GM21786 (cell line): Measurements from ENCODE around the gene TIMD4.
A peak's percentile ranks its signal among the peaks of the same experiment; 100 is the strongest.

Source experiments
- ATAC-seq: cut with Tn5 transposase; IDR thresholded peaks from one replicate; pipeline ENCODE4 v1.9.1; 2021; ENCODE audit not compliant: unreplicated experiment

The TIMD4 gene

DNA sequence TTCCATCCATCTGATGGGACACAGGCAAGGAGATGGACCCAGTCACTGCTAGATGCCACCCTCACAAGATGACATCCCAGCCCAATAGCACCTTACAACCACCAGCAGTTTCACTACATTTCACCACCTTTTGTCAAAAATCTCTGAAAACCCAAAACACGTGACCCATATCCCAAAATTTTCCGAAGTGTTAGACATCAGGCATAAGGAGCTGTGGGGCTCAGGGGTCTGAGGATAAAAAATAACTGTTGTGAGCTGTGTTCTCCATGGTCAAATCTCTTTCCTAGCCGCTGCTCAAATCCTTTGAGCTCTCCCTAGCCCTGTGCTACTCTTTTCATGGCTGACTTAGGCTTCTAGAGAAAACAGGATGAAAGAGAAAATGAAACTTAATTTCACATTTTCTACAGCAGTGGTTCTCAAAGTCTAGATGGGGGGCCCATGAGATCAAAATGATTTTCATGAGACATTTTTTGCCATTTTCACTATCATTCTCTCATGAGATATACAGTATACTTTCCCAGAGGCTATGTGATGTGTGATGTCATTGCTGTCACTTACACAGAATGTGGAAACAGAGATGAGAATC, 40.7 kb downstream of the TIMD4 start:
- ATAC-seq, result peak; percentile 38

DNA sequence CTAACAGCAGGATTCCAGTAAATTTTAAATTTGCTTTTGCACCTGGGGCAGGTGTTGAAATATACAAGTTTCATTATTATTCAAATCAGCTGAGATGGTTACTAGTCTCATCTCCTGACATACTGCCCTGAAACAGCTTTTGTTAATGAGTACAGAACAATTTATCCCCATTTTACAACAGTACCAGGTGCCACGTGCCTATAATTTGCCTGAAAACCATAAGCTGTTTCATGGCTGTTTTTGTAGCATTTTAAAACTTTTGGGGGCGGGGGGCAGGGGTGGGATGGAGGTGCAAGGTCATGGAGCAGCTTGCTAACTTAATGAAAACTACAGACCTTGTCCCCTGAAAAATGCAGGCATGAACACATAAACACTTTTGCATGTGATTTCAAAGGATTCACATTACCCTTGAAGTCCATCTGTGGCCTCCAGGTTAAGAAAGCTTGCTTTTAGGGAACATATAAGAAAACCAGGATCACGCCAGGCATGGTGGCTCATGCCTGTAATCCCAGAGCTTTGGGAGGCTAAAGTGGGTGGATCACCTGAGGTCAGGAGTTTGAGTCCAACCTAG, 42.1 kb downstream of the TIMD4 start:
- peak; percentile 55 for ATAC-seq

DNA sequence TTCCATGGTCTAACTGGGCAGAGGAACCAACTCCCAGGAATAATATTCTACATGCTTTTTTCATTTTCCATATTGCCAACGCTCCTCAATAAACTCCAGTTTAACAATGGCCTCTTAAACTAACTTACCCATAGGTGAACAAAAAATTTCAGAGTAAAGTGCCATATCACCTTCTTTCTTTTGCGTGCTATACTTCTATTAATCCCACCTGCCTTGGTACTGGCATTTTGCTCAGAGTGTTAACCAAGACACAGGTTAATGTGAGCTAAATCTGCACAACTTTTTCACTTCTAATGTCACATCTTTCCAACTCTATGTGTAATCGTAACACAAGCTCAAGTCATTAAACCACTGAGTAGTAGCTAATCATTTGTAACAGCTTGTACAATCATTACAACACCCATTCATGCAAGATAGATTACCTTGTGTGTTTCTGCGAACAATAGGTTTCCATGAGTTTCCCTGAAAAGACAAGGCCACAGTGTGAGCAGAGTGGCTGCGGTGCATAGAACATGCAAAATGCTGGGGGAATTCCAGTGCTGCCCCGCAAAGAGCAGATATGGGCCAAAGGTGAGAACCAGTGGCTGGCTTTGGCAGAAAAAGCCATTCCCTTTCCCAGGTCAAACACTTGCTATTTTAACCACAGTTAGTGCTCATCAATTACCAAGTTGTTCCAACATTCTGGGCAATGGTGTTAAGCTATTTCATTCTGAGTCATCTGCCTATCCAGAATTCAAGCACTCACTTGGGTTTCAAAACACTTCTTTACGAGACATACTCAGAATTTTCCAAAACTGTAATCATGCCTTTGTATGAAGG, 42.8 kb downstream of the TIMD4 start:
- peak; percentile 48 for ATAC-seq

DNA sequence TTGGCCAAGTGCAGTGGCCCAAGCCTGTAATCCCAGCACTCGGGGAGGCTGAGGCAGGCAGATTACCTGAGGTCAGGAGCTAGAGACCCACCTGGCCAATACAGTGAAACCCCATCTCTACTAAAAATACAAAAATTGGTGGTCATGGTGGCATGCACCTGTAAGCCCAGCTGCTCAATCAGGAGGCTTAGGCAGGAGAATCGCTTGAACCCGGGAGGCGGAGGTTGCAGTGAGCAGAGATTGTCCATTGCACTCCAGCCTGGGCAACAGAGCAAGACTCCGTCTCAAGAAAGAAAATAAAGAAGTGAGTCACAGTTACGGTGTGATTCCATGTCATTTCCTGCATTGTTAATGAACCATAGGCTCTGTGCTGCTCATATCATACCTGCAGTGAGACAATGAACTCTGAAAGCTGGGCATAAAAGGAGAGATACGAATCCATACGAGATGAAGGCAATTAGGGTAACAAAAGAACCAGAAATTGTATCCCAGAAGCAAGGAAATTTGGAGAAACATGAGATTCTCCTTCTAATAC, 44.6 kb downstream of the TIMD4 start:
- ATAC-seq, result no peak

DNA sequence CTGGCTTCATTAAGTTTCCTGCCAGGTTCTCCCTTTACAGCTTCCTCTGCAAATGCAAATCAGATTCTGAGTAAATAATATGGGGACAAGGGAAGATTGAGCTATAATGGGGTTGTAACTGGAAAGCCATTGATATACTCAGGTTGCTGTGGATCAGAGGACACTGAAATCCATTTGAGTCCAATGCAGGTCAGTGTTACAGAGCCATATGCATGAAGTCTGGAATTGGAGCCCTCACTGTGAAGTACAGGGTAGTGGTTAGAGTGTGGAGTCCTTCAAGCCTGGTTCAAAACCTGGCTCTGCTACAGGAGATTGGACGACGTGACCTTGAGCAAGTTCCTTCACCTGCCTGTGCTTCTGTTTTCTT, 48.7 kb downstream of the TIMD4 start:
- no peak for ATAC-seq

DNA sequence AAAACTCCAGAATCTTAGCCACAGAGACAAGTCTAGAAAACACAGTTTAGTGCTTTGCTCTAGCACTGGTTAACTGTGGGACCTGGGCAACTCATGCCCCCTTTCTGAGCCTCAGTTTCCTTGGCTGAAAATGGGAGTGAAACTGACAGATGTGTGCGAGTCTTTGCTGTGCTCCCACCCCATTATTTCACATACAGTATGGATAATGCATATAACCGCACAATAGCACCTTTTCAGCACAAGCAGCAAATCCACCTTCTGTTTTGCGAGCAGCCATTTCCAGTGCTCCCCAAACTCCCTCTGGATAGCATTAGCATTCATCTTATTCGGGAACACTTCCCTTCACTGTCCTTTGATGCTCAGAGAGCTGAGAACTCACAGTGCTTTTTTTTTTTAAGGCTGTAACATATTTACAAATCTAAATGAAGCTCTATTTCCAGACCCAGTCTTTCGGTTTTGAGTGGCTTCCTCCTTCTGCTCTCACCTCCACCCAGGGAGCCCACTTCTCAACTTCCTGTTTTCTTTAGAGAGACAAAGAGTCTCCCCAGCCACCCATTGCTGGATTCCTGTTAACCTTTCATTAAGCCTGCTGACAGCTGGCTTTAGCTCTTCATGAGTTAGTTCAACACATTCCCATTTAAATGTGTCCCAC, 49.2 kb downstream of the TIMD4 start:
- peak; percentile 96 for ATAC-seq

DNA sequence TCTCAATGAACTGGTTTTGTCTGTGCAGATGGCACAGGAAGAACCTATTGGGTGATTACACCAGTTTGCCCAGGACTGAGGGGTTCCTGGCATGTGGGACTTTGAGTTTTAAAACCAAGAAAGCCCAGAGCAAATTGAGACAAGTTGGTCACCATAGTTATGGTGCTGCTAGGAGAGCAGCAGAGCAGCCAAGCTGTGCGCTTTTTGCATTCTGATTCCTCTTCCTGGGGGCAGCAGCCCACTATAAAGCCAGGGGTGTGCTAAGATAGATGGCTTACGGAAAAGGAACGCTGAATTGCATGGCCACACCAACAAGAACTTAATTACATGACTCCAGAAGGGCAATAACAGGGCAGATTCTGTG, 49.7 kb downstream of the TIMD4 start:
- no peak for ATAC-seq

DNA sequence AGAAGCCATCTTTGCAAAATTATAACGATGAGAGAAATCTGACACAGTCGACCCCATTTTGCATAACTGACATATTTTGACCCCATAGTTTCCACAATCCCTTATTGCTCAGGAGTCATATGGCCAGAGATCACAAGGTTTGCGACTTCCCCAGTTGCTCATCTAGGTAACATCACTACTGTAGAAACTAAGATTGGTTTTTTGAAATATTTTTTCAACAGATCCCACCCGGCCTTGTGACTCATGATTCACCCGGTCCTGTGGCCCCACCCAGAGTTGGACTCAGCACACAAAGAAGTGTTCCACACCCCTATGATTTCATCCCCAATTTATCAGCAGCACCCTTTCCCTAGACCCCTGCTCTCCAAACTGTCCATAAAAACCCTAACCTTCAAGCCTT, 50.2 kb downstream of the TIMD4 start:
- no peak for ATAC-seq

DNA sequence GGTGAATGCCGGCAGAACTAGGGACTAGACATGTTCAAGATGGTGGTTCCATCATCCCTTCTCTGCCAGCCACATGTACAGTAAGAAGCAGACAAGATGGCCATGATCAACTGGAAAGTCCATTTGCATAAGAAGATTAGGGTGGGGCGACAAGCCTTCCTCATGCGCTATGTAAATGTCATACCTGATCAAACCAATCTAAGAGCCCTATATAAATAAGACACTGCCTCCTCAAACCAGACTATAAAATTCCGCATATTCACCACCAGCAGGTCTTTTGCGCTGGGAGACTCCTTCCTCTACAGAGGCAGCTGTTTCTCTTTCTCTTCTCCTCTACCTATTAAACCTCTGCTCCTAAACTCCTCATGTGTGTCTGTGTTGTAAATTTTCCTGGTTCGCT, 53.8 kb downstream of the TIMD4 start:
- ATAC-seq, result no peak

DNA sequence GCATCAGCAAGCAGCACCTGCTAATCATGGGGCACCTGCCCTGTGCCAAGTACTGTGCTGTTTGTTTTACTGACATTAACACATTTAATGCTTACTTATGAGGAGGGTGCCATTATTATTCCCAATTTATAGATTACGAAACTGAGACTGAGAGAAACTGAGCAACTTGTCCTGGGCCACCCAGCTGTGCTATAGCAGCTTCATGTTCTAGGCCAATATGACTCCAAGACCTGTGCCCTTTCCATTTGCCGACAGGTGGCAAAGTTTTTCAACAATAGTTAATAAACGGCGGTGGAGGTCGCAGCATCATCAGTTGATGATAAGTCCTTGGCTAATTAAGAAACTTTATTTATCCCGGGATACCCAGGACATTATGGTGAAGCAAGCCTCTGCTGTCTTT, 55.4 kb downstream of the TIMD4 start:
- no peak for ATAC-seq

DNA sequence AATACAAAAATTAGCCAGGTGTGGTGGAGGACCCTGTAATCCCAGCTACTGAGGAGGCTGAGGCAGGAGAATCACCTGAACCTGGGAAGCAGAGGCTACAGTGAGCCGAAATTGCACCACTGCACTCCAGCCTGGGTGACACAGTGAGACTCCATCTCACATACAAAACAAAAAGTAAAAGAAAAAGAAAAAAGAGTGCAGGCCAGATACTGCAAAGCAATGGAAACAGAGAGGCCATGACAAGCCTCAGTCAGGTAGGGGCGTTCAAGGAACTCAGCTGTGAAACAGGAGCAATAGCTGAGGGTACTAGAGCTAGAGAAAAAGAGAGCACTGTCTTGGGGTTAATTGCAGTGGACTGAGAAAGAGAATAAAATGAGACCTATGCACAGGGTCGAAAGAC, 56.2 kb downstream of the TIMD4 start:
- ATAC-seq, result no peak

DNA sequence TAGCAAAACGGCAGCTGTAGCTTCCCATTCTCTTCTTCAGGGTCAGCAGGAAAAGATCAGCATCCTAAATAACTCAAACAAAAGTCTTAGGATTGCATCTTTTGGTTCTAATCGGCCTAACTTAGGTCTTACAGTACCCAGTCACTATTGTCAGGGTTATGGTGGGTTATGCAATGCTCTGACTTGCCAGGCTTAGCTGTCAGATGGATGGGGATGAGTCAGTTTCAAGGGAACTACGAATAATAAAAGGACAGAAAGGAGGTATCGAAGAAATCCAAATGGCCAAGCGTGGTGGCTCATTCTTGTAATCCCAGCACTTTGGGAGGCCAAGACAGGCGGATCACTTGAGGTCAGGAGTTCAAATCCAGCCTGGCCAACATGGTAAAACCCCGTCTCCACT, 66.5 kb downstream of the TIMD4 start:
- ATAC-seq, result no peak

DNA sequence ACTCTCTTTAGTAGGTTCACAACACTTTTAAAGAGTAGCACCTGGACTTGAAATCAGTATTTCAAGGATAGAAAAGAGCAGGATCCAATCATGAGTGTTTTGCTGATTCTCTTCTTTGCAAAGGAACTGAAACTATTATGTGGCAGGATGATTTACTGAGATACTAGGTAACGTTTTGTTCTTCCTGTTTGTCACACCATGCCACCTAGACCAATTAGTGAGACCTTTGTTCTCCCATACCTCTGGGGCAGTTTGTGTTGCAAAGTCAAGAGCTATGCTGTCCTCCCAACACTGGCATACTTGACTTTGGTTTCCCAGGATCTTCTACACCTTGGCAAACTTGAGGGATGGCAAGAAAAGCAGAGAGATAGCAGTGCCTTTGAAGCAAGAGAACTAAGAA, 69.5 kb downstream of the TIMD4 start:
- ATAC-seq, result peak; percentile 70

DNA sequence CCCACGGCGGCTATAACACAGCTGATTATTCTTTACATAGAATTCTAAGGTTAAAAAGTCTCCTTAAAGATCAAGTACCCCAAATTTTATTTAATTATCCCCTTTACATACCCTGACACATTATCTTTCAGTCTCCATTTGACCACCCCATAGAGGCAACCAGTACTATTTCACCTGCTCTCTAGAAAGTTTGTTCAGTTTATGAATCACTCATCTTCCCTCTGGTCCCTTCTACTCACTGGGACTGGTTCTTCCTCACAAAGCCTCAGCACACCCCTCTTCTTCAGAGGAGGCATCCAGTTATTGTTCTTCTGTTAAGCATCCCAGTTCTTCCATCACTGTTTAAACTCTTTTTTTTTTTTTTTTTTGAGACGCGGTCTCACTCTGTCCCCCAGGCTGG, 70.2 kb downstream of the TIMD4 start:
- ATAC-seq, result no peak

DNA sequence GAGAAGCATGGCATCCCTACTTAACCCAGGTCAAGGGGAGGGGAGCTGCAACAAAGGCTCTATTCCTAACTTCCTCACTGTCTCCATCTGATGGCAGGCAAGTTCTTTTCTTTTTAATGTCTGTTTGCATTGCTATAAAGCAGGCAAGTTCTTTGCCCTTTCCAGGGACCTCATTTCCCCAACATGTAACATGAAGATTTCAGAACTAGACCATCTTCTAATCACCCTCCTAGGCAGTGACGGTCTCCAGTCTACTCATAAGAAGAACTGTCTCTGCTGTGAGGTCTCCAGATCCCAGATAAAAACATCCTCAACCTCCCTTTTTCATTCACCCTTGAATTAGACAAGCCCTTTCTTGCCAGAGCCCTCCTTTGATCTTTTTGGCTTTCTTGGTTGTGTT, 70.8 kb downstream of the TIMD4 start:
- ATAC-seq, result no peak

DNA sequence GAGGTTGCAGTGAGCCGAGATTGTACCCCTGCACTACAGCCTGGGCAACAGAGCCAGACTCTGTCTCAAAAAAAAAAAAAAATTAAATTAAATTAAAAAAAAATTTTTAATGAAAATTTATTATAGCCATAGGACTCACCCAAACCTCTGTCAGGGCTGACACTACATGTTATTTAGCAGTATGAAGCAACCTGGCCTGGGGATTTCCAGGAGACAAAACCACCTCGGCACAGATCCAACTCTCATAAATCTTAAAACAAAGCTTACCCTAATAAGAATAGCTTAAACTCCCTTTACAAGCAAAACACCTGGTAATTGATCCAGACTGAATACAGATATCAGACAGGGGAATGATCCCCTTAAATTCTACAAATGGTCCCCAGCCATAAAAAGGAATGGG, 74.5 kb downstream of the TIMD4 start:
- no peak for ATAC-seq

DNA sequence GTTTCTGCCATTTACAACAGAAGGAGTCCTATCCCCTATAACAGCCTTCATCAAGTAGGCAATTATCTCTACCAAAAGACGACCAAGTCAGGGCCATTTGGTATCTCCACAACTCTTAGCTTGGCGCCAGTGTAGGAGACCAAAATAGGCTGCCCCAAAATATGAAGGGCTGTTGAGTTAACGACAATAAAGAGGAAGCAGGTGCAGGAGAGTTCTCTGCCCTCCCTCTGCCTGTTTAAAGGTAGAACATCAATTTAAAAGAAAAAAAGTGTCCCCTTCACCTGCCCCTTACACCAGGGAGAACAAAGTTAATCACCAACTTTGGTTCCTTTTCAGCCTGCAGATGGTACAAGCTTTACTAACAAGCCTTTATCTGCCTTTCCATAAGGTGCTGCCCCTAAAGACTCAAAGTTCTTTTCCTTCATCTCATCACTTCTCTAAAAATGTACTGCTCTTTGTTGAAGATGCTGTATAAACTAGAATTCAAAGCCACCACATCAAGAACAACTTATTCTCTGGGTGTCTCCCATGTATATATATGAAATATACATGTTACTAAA, 79.6 kb downstream of the TIMD4 start:
- ATAC-seq, result peak; percentile 52

DNA sequence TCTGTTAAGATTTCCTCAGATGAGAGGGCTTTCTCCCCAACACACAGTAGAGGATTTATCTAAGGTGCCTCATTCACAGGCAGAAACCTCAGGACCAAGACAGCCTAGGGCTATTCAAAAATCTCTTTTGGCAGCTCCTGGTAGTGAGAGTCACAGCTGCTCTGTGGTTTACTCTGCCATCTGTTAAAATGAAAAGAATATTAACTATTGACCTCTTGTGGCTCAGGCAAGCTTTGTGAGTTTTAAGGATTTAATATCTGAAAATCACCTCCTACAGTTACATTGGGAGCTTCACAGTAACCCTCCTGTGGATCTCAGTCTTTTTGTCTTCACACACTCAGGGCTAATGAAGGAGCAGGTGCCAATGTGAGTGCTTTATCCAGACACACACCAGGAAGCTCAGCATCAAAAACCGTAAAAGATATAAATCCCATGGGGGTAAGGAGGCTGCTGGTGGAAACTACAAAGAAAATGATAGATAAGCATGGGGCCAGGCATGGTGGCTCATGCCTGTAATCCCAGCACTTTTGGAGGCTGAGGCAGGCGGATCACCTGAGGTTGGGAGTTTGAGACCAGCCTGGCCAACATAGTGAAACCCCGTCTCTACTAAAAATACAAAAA, 83.3 kb downstream of the TIMD4 start:
- ATAC-seq, result peak; percentile 87

DNA sequence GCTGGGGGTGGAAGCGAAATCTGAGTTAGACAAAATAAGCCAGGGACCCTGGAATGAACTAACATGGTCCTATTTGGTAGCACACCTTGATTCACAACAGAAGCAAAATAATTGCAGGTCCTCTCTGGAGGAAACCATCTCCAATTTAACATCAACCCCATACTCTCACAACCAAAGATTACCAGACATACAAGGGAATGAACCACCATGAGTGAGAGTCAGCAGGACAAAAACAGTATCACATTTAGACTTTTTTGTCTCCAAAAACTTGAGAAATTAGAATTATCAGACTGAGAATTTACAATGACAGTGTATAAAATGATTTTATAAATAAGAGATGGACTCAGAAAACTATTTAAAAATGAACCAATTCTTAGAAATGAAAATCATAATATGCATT, 91.8 kb downstream of the TIMD4 start:
- no peak for ATAC-seq

DNA sequence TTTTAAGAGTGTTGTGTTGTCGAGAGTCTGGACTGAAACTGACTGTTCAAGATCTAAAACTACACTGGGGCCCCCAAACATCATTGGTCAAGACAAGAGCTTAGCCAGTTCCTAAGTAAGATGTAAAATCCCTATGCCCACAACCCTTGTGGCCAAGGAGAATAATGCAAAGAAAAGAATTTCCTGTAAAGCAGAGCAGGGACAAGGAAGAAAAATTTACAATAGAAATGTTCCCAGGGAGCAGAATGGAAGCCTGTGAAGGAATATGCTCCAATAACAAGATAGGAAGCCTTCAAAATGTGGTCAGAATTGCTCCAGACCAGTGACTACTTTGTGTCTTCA, 92.6 kb downstream of the TIMD4 start:
- no peak for ATAC-seq
